ENCODE measurements around the gene AP5B1. TPM values are rescaled to one million over a fixed set of nuclear protein-coding genes. Genes with fewer than 3 reads are reported as not detected.

The AP5B1 gene
- total RNA-seq, 1 donor from 2014 or later, result 6.1 TPM

DNA sequence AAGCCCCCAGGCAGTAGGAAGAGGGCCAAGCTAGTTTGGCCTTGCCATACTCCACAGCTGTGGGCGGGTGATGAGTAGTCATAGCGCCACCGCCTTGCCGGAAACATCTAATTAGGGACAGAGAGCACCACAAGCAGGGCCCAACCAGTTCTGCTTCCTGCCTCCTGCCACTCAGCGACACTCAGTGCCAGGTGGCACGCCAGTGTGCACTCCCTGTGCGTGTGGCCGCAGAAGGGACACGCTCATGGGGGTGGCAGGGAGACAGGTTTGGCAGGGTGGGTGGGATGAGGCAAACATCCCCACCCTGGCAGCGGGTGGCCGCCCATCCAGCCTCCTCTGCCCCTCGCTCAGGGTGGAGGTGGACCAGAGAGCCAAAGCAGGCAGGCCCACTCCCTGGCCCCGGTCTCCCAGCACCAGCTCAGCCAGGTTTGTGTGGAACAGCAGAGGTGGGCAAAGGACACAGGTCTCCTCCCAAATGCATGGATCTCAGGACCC is 11.0 kb upstream of the AP5B1 start:
- FAIRE-seq (no peak), DNase-seq (ENCODE audit: low read depth) (no peak)
- H3K36me3 ChIP-seq (ENCODE audit: control insufficient read depth, insufficient read depth, low read length), result peaks cover 6% of the 10 kb centered on the region
- TF ChIP-seq, protein P1, sequence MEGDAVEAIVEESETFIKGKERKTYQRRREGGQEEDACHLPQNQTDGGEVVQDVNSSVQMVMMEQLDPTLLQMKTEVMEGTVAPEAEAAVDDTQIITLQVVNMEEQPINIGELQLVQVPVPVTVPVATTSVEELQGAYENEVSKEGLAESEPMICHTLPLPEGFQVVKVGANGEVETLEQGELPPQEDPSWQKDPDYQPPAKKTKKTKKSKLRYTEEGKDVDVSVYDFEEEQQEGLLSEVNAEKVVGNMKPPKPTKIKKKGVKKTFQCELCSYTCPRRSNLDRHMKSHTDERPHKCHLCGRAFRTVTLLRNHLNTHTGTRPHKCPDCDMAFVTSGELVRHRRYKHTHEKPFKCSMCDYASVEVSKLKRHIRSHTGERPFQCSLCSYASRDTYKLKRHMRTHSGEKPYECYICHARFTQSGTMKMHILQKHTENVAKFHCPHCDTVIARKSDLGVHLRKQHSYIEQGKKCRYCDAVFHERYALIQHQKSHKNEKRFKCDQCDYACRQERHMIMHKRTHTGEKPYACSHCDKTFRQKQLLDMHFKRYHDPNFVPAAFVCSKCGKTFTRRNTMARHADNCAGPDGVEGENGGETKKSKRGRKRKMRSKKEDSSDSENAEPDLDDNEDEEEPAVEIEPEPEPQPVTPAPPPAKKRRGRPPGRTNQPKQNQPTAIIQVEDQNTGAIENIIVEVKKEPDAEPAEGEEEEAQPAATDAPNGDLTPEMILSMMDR (IDR thresholded peaks at IDR 0.05; ENCODE audit: insufficient read depth, low read length, severe bottlenecking), result peak; percentile 10
- H3K27me3 ChIP-seq (ENCODE audit: control insufficient read depth, insufficient read depth, low read length), result peaks cover 9% of the 10 kb centered on the region
- no peak overlapping the region for H3K4me3 ChIP-seq (ENCODE audit: low read depth, low read length)

DNA sequence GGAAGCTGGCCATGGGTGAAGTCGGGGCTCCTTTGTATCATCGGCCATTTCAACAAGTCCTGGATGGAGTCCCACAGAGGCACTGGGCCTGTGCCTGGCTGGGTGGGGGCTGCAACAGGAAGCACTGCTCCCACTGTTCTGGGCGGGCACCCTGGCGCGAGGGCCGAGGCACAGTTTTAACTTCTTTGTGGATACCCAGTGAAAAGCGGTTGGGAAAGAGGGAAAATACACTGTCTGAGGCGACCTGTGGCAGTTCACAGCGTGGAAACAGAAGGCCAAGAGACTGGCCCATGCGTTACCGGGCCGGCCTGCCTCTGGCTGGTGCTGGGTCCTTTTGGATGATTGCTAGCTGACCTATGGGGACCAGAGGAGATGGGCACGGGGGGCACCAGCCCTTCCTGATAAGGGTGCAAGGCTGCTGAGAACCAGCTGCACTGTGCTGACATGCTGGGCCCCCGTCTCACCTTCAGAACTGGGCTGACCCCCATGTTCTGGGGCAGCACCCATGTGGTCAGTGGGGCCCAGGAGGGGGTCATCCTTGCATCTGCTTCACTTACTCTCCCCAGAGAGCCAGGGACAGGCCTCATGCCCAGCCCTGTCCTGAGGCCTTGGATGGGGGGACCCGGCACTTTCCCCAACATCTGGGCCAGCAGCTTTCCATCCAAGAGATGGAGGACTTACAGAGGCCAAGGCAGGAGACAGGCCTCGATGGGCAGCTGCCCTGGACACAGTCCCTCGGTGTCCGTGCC is 10.3 kb upstream of the AP5B1 start:
- FAIRE-seq (no peak), DNase-seq (ENCODE audit: low read depth) (no peak)
- Histone ChIP-seq H3K36me3 (ENCODE audit: control insufficient read depth, insufficient read depth, low read length) (peaks cover 6% of the 10 kb centered on the region), H3K4me3 (ENCODE audit: low read depth, low read length) (no peak overlapping the region), H3K27me3 (ENCODE audit: control insufficient read depth, insufficient read depth, low read length) (peaks cover 9% of the 10 kb centered on the region)
- TF ChIP-seq, protein P1 (IDR thresholded peaks at IDR 0.05; ENCODE audit: insufficient read depth, low read length, severe bottlenecking), result no peak

DNA sequence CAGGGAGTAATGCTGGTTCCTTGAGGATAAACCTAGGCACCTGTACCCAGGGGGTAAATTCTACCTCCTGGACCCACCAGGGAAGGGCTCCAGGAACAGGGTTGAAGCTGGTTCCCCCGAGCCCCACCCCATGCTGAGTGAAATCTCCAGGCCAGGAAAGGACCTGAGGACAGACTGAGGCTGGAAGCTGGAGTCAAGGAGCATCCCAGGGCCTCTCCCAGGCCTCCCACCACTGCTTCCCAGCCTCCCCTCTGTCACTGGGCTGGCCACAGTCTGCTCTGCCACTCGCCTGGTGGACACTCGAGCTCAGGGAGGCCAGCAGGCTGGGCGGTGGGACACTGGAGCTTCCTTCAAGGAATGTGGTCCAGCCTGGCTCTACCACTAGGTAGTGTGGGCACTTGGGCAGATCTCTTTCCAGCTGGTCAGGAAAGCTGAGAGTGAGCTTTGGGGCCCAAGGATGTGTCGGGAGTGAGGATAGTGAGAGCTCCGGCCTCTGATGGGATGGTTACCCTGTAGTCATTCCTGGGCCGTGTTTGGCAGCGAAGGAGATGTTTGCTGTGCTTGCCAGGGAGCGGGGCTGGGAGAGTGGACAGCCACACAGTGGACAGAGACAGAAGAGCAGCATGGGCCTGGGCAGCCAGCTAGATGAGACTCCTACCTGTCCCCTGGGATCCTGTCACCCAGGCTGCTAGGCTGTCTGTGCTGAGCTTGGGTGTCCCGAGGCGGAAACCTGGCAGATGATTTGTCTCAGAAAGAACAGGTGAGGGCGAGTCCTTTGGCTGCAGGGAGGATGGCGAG is 9.5 kb upstream of the AP5B1 start:
- H3K27me3 ChIP-seq (ENCODE audit: control insufficient read depth, insufficient read depth, low read length), result peaks cover 9% of the 10 kb centered on the region

DNA sequence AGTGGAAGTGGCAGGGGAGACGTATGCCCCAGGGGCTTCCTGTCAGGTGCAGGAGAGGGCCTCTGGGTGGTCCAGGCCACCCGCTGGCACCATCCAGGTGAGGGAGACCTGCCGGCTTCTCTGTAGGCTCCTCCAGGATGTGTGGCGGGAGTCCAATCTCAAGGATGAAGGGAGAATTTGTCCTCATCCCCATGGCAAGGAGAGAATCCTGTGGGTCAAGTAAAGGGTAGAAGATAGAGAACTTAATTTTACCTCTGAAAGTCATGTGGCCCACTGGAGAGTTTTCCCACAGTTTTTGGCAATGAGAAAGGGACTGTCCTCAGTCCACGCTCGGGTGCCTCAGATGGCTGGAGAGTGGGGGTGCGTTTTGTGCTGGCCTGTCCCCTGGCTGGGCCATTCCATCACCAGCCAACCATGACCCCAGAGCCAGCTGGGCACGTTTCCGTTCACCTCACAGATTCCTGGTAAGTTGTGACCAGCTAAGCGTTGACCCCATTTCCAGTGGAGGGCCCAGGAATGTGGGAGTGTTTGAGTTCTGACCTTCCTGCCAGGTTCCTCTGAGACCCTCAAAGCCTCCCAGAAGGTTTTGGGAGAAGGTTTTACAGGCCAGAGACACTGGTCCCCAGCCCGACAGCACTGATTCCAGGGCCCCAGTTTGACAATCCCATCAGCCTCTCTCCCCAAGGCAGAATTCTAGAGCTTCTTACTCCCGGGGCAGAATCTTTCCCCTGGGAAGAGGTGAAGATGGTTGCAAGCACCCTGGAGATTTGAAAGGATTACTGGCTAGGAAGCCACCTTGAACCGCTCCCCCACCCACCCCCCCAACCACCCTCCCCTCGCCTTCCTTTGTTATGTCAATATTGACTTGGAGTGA is 8.7 kb upstream of the AP5B1 start:
- TF ChIP-seq, protein P1 (IDR thresholded peaks at IDR 0.05; ENCODE audit: insufficient read depth, low read length, severe bottlenecking), result no peak
- no peak for FAIRE-seq
- H3K36me3 ChIP-seq (ENCODE audit: control insufficient read depth, insufficient read depth, low read length), result no peaks in the 10 kb centered on the region
- H3K27me3 ChIP-seq (ENCODE audit: control insufficient read depth, insufficient read depth, low read length), result peaks cover 9% of the 10 kb centered on the region
- no peak overlapping the region for H3K4me3 ChIP-seq (ENCODE audit: low read depth, low read length)
- no peak for DNase-seq (ENCODE audit: low read depth)

More for the DNA sequence above, 9.5 kb upstream of the AP5B1 start:
- FAIRE-seq, result no peak
- H3K4me3 ChIP-seq (ENCODE audit: low read depth, low read length), result no peak overlapping the region
- TF ChIP-seq, protein P1 (IDR thresholded peaks at IDR 0.05; ENCODE audit: insufficient read depth, low read length, severe bottlenecking), result no peak
- DNase-seq (ENCODE audit: low read depth), result no peak
- peaks cover 5% of the 10 kb centered on the region for H3K36me3 ChIP-seq (ENCODE audit: control insufficient read depth, insufficient read depth, low read length)

DNA sequence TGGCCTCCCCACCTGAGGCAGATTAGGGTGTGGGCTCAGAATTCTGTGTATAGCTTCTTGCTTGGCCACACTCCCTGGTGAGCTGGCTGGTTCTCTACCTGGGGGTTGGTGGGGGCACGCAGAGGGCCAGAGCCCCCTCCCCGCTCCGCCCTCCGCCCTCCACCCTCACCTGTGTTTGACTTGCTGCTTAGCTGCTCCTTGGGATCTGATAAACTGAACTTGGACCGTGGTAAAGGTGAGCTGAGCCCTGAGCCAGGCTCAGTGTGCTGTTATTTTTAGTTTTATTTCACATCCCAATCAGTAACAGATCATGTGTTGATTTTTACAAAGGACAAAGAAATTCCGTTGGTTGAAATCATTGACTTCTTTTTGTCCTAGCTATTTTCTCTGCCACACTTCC is 8.0 kb upstream of the AP5B1 start:
- DNase-seq (ENCODE audit: low read depth), result no peak
- no peak for FAIRE-seq
- peaks cover 9% of the 10 kb centered on the region for H3K27me3 ChIP-seq (ENCODE audit: control insufficient read depth, insufficient read depth, low read length)
- H3K4me3 ChIP-seq (ENCODE audit: low read depth, low read length), result no peak overlapping the region
- H3K36me3 ChIP-seq (ENCODE audit: control insufficient read depth, insufficient read depth, low read length), result no peaks in the 10 kb centered on the region
- TF ChIP-seq, protein P1 (IDR thresholded peaks at IDR 0.05; ENCODE audit: insufficient read depth, low read length, severe bottlenecking), result no peak
